HG03571 (cell line): ENCODE results near the gene CHAF1A.

Experiments
- ATAC-seq: cut with Tn5 transposase; IDR thresholded peaks from one replicate; pipeline ENCODE4 v1.9.1; 2021; ENCODE audit not compliant: unreplicated experiment

The CHAF1A gene, protein sequence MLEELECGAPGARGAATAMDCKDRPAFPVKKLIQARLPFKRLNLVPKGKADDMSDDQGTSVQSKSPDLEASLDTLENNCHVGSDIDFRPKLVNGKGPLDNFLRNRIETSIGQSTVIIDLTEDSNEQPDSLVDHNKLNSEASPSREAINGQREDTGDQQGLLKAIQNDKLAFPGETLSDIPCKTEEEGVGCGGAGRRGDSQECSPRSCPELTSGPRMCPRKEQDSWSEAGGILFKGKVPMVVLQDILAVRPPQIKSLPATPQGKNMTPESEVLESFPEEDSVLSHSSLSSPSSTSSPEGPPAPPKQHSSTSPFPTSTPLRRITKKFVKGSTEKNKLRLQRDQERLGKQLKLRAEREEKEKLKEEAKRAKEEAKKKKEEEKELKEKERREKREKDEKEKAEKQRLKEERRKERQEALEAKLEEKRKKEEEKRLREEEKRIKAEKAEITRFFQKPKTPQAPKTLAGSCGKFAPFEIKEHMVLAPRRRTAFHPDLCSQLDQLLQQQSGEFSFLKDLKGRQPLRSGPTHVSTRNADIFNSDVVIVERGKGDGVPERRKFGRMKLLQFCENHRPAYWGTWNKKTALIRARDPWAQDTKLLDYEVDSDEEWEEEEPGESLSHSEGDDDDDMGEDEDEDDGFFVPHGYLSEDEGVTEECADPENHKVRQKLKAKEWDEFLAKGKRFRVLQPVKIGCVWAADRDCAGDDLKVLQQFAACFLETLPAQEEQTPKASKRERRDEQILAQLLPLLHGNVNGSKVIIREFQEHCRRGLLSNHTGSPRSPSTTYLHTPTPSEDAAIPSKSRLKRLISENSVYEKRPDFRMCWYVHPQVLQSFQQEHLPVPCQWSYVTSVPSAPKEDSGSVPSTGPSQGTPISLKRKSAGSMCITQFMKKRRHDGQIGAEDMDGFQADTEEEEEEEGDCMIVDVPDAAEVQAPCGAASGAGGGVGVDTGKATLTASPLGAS

DNA sequence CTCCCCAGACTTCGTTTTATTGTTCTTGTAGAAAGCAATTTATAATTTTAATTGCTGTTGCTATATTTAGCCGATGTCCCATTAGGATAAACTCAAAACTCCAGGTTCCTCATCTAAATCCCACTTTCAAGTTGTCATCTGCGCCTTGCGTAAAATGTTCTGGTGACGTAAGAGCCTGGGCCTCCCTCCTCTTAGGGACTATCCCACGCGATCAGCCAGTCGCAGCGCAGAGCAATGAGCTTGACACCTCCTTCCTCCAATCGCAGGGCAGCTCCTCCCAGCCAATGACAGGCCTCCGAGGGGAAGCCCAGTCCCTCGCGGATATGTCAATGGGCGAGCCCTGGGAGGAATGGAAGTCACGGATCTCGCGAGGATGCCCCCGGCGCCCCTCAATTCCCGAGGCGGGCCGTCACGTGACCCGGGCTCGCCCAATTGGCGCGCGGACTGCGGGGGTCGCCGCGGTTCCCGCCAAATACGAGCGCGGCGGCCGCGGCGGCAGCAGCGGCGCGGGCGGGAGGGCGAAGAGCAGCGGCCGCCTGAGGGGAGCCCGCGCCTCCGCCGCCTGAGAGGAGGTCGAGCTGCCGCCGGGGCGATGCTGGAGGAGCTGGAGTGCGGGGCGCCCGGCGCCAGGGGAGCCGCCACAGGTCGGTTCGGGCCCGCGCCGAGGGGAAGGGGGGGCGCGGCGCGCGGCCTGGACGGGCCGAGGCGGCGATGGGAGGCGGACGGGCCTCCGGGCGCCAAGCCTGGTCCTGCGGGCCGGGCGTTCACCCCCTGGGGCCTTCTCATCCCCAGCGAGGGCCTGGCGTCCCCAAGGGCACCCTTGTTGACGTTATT, at the start of gene CHAF1A:
Gene CHAF1A, plus strand, starts transcription at position 470 of the 834 bp plus-strand sequence. Its CDS starts 123 bp downstream, at position 593.
- peak; percentile 71 for ATAC-seq

DNA sequence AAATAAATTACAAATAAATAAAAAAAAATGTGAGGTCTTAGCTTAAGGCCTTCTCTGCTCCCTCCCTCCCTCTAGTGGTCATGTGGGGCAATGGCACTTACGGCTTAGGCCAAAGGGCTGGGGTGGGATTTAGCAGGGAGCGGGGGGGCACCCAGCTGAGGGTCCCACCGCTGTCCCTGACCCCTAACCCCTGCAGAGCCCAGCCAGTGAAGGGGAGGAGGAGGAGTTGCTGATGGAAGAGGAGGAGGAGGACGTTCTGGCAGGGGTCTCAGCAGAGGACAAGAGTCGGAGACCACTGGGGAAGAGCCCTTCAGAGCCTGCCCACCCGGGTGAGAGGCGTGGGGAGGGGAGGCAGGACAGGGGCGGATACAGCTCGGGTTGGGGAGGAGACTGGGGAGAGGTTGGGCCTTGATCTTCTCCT, 49.7 kb upstream of the CHAF1A start:
- no peak for ATAC-seq

DNA sequence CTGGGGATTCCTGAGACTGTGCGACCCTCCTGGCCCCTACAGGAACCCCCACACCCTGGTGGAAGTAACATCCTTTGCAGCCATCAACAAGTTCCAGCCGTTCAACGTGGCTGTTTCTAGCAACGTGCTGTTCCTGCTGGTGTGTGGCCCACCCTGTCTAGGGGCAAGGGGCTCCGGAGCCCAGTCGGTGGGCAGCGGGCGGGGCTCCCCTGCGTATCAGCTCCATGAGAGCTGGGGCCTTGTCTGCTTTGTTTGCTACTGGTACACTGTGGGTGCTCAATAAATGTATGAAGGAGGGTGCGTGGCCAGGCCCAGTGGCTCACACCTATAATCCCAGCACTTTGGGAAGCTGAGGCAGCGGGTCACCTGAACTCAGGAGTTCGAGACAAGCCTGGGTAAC, 48.2 kb upstream of the CHAF1A start:
- ATAC-seq: no peak

DNA sequence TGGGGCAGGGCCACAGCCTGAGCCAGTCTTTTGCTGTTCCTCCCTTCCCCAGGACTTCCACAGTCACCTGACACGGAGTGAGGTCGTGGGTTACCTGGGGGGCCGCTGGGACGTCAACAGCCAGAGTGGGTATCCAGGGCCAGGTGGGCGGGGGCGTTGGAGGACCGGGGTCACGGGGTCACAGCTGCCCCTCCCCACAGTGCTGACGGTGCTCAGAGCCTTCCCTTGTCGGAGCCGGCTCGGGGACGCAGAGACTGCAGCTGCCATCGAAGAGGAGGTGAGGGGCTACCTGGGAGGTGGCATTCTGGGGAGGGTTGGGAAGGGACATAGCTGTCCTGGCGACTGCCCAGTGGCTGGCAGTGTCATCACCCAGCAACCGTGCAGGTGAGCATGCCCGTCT, 47.5 kb upstream of the CHAF1A start:
- ATAC-seq: no peak

- ATAC-seq: no peak
Observed at GRCh38 chr19:4357095-4357797, 45.2 kb upstream of the CHAF1A start.

DNA sequence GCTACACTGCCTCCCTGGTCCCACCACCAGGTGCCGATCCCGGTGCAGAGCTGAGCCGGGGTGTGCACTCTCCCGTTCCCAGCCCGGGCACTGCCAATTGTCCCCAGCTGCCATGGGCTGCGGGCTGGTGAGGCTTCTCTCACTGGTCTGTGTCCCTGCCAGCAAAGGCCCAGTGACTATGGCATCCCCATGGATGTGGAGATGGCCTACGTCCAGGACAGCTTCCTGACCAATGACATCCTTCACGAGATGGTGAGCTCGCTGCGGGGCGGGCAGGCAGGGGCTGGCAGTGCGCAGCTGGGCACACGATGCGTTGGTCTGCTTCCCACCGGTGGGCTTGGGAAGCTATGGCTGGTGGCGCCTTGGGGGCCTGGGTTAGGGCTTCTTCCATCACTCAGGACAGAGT, 44.5 kb upstream of the CHAF1A start:
- no peak for ATAC-seq

- ATAC-seq: no peak
Observed at GRCh38 chr19:4358709-4359626, 43.5 kb upstream of the CHAF1A start.

- ATAC-seq: no peak
Observed at GRCh38 chr19:4359627-4360000, 42.8 kb upstream of the CHAF1A start.

DNA sequence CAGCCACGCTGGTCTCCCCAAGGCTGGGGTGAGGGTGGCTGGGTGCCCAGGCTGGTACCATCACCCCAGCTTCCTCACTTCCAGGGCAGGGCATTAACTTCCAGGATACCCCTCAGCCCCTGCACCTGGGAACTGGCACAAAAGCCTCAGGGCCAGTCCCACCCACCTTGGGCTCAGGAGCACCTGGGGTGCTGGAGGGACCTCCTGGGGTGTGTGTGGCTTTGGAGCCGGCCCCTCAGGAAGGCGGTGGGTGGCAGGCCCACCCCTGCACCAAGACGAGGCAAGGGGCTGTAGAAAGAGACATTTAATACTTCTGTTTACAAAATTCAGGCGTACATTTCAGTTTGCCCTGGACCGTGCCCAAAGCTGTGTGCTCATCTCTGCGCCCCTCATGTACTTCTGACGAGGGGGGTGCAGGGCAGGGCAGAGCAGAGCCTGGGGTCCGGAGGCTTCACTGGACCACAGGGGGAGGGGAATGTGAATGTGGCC, 42.3 kb upstream of the CHAF1A start:
- ATAC-seq: no peak

- ATAC-seq: no peak
Observed at GRCh38 chr19:4360641-4361151, 41.7 kb upstream of the CHAF1A start.

- ATAC-seq: no peak
Observed at GRCh38 chr19:4361152-4362046, 41.0 kb upstream of the CHAF1A start.

DNA sequence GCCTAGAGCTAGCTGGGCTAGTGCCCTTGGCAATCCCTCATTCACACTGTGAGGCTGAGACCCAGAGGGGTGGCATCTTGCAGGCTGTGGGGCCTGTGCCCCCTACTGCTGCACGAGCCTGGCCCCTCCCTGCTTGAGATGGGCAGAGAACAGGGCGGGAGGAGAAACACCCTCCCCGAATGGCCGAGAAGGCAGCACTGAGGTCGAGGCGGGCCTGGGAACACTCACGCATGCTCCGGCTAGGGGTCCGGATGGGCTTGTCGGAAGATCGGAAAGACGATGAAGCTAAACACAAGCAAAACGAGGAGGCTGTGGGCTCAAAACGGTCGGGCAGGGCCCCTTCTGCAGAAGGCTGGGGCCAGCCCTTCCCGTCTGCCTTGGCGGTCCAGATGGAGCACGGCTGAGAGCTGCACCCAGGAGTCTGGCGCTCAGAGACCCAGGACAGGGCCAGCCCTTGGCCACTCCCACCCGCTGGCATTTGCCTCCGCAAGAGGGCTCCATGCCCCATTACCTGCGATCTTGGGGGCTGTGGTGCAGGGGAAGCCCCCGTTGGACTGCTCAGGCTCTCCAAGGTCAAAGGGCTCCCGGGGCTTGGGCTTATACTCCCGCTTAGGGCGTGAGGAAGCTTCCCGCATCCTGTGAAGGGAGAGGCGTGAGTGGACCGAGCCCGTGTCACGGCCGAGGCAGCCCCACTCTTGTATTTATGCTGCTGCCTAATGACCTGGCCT, 40.2 kb upstream of the CHAF1A start:
- no peak for ATAC-seq

- no peak for ATAC-seq
Observed at GRCh38 chr19:4362831-4363545, 39.5 kb upstream of the CHAF1A start.

GRCh38 chr19:4363571-4364304, 38.7 kb upstream of the CHAF1A start:
- ATAC-seq: no peak

DNA sequence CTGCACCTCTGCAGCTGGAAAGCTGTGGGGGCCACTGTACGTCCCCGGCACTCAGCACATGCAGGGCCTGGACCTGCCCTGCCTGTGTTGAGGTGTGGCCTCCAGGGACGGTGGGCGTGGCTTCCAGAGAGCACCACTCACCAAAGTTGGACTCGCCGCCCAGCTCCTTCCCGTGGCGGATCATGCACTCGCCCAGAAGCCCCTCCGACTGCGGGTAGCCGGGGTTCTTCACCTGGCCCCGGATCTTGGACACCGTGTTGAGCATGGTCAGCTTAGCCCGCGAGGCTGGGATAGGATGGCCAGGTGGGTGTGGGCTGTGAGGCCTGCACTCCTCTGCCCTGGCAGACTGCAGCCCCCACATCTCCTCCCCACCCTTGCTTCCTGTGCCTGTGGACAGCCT, 37.1 kb upstream of the CHAF1A start:
- ATAC-seq: no peak
